NB4 (cell line): ENCODE data around the gene FTO.

Experiments
- MYC ChIP-seq: IDR thresholded peaks from 2 replicates; pipeline ENCODE4 v1.6.1; 2011; ENCODE audit warnings: low read depth, low read length
- POLR2A ChIP-seq: IDR thresholded peaks from 2 replicates; pipeline ENCODE4 v1.6.1; 2011; ENCODE audit warnings: mild to moderate bottlenecking; ENCODE audit not compliant: insufficient read length; ENCODE audit errors: extremely low read depth
- TF ChIP-seq, protein P1 (sequence below): IDR thresholded peaks from one replicate; pipeline ENCODE4 v1.5.1; 2012; ENCODE audit warnings: low read depth, low read length
- TF ChIP-seq, protein P2 (sequence below): IDR thresholded peaks from 2 replicates; pipeline ENCODE4 v1.6.1; 2011; ENCODE audit warnings: low read depth, low read length

DNA sequence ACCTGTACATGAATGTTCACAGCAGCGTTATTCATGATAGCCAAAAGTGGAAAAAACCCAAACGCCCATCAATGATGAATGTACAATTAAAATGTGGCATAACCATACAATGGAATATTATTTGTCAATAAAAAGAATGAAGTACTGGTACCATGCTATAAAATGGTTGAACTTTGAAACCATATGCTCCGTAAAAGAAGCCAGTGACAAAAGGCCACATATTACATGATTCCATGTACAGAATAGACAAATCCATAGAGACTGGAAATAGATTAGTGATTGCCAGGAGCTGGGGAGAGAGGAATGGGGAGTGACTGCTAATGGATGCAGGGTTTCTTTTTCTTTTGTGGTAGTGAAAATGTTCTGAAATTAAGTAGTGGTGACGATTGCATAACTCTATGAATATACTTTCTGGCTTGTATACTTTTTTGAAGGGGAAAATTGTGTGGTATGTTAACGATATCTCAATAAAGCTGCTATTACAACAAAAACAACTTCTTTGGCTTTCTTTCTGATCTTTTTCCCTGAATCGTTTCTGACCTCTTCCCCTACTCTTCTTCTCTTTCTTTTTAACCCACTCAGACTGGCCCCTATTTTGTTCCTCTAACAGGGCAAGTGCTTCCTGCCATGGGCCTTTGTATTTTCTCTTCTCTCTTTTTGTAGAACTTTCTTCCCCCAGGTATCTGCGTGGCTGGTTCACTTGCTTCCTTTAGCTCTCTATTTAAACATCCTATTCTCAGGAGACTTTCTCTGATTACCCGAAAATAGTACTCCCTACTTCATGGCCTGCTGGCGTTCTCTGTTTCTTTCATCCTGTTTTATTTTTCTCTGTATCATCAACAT, 67.9 kb downstream of the FTO start:
- TF ChIP-seq, protein P1, sequence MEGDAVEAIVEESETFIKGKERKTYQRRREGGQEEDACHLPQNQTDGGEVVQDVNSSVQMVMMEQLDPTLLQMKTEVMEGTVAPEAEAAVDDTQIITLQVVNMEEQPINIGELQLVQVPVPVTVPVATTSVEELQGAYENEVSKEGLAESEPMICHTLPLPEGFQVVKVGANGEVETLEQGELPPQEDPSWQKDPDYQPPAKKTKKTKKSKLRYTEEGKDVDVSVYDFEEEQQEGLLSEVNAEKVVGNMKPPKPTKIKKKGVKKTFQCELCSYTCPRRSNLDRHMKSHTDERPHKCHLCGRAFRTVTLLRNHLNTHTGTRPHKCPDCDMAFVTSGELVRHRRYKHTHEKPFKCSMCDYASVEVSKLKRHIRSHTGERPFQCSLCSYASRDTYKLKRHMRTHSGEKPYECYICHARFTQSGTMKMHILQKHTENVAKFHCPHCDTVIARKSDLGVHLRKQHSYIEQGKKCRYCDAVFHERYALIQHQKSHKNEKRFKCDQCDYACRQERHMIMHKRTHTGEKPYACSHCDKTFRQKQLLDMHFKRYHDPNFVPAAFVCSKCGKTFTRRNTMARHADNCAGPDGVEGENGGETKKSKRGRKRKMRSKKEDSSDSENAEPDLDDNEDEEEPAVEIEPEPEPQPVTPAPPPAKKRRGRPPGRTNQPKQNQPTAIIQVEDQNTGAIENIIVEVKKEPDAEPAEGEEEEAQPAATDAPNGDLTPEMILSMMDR = no peak
- TF ChIP-seq POLR2A (no peak), MYC (no peak)
- TF ChIP-seq, protein P2, sequence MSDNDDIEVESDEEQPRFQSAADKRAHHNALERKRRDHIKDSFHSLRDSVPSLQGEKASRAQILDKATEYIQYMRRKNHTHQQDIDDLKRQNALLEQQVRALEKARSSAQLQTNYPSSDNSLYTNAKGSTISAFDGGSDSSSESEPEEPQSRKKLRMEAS = no peak
